GM20431 (cell line): ENCODE data around the gene NRM.

Experiments
- in situ Hi-C: fragments of 300-500 bp; cut with MseI, MboI; formaldehyde crosslinking; loops from one replicate; pipeline ENCODE4 v1.15.0; 2020; ENCODE audit warnings: low sequenced_read_pairs; ENCODE audit not compliant: unreplicated experiment

Gene NRM

GRCh38 chr6:30691208-30691847, 544 bp upstream of the NRM start:
- in situ Hi-C loops = no loop called here

GRCh38 chr6:30689985-30690384, 799 bp downstream of the NRM start:
- in situ Hi-C loops = no loop called here

- in situ Hi-C loops = no loop called here
Measured at GRCh38 chr6:30689022-30689865, 1.5 kb downstream of the NRM start.

- in situ Hi-C loops = no loop called here
Measured at GRCh38 chr6:30688569-30688968, 2.2 kb downstream of the NRM start.

- in situ Hi-C loops = no loop called here
Measured at GRCh38 chr6:30687659-30688431, 2.9 kb downstream of the NRM start.

DNA sequence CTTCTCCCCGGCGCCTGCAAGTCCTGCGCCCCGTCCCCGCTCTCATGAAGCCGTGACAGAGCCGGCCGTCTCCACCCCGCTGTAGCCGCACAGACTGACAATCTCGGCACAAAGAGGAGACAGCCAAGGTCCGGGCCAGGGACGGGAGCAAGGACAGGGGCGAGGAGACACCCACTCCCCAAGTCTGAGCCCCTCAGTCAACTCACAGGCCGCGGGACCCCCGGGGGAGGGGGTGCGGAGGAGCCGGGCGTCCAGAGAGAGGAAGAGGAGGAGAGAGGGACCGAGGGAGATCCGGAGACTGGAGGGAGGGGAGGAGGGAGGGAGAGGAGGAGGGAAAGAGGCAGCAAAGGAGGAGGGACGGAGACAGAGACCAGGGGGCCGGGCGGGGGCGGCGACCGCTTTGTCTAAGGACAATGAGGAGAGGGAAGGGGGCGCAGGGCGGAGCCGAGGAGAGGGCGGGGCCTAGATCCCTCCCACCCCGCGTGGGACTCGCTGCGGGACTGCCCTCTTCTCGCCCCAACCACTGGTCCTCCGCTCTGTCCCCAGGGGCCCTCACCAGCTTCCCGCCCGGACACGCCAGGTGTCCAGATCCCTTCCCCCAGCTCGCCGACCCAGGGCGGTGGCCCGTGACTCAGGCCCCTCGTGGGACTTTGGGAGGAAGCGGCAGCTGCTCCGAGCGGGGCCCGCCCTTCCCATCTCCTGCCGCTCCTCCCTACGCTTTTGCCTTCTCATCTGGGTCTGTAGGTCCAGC, 3.7 kb downstream of the NRM start:
- in situ Hi-C loops = no loop called here

DNA sequence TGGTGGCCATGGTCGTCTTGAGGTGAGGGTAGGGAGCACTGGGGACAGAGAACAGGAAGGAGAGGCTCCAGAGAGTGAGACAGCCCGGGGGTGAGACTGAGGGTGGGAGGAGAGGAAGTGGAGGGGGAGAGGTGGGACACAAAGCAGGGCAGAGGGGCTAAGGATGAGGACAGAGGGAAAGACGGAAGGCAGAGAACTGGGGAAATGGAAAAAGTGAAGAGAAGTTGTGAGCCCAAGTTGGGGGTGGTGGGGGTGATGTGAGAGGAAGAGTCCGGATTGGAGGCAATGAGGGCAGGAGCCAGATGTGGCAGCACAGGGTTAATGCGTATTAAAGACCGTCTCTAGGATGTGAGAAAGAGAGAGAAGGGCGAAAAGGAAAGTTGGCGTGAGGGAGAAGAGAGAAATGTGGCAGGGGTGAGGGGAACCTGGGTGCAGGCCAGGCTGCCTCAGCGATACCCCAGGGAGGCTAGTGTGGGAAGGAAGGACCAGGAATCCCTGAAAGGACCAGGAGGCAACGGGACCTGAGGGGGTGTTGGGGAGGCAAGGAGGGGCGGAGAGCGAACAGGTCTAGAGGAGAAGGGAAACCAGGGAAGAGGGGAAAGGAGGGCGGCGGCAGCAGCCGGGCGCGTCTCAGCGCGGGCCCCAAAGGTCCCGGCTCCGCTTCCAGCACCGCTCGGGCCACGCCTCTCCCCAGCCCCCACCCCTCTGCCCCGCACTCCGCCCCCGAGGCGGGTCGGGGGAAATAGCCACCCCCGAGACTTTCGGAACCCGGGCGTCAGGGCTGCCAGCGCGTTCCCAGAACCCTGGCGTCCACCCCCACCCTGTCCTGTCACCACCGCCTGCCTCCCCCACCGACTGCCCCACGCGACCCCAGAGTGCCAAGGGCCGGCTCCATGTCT, 4.5 kb downstream of the NRM start, which contains the start of gene PPP1R18:
PPP1R18 (minus strand) TSS at position 637 of the 899 bp plus-strand sequence; CDS start at position 10, 627 bp downstream.
- in situ Hi-C loops = no loop called here

GRCh38 chr6:30685157-30686008, 5.4 kb downstream of the NRM start:
- in situ Hi-C loops = no loop called here

DNA sequence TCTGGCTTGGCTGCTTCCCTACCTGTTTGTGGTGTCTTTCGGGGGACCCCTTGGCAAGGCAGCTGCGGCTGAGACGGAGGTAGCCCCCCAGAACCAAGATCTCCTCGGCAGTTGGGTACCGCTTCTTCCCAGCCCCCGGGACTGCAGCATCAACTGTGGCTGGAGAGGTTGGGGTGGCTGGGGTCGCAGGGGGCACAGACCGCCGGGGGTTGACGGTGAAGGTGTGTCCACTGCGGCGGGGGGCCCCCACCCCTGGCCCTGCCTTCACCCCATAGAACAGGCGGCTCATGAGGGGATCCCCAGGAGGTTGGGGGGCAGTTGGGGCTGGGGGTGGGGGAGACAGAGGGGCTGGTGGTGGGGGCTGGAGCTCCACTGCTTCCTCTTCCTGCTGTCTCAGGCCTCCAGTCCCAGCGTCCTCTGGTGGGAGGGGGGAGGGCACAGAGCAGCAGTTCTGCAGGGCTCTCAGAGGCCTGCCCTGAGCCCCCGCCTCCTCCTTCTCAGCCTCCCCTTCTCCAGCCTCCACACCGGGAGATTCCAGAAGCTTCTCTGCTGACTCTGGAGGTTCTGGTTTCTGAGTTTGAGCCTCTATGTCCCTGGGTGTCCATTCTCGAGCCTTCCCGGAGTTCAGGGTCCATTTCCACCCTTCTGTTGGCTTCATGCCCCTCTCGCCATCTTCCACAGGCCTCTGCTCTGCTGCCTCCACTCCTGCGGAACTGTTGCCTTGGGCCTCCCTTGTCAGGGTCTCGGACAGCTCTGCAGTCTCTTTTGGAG, 6.2 kb downstream of the NRM start:
- in situ Hi-C loops = no loop called here

GRCh38 chr6:30683980-30684338, 6.8 kb downstream of the NRM start:
- in situ Hi-C loops = no loop called here

- in situ Hi-C loops = no loop called here
Measured at GRCh38 chr6:30683183-30683979, 7.4 kb downstream of the NRM start.

DNA sequence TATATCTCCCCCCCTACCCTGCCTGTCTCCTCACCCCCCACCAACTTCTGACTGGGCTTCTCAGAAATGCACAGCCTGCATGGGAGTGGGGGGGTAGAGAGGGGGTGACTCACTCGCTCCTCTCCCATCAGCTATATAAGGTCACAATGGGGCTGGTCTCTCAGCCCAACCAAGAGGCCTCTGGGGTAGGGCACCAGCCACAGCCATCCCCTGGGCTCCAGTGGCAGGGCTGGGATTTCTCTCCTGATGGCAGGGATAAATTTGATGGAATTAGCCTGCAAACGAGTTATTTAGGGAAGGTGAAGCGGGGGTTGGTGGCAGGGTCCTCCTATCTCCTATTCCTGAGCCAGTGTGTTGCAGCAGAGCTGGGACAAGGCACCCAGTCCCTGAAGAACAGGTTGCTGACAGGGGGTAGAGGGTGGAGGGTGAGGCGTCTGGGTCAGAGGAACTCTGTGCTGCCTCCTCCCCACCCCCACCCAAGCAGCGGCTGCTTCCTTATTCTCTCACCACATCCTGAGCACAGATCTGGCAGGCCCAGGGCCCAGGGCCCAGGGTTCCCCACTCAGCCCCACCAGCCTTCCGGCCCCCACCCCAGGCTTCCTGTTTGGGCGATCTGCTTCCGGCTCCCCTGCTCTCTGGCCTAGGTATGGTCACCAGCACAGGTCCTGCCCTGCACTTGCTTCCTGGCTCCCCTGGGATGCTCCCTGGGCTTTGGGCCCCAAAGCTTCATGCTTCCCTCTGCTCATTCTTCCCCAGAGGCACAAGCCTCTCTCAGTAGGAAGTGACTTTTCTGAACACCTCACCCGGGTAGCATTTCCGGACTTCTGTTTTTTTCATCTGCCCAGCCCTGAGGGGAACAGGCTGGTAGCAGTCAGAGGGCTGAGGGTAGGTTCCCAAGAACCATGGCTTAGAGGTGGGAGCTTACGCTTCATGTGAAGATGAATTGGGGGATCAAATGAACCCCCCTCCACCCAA, 8.4 kb downstream of the NRM start:
- in situ Hi-C loops = no loop called here

- in situ Hi-C loops = no loop called here
Measured at GRCh38 chr6:30681766-30682142, 9.0 kb downstream of the NRM start.

- in situ Hi-C loops = loop anchor here (5.0 kb wide), 1 partner anchor 47 kb away; no protein-coding TSS in a partner anchor
Measured at GRCh38 chr6:30679765-30680535, 10.8 kb downstream of the NRM start.
